ENCODE measurements around the gene XRCC3. TPM values are rescaled to one million over a fixed set of nuclear protein-coding genes. Genes with fewer than 3 reads are reported as not detected.

The XRCC3 gene
- total RNA-seq, 1 donor from 2014 or later, result 35.2 TPM

GRCh38 chr14:103685276-103686211, 29.7 kb downstream of the XRCC3 start:
- no peak overlapping the region for H3K27ac Mint-ChIP-seq

DNA sequence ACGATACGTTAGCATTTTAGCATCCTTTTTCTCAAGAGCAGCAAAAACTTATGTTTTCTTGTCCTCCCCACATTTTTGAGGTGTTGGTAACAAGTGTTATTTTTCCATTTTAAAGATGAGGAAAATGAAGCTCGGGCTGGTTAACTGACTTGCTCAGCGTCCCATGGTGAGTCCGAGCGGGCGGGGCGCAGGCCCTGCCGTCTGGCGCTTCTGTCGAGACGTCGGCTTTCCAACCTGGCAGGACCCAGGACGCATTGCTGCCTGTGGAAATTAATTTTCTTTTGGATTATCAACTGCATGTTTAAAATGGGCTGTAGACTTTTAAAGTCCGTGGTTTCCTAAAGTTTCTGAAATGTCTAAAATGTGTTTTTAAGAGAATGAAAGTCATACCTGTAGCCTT, 30.4 kb downstream of the XRCC3 start:
- no peak overlapping the region for H3K27ac Mint-ChIP-seq
- TF ChIP-seq CTCF (conservative IDR thresholded peaks at IDR 0.05), result no peak
- peaks cover 16% of the 10 kb centered on the region for H3K36me3 Mint-ChIP-seq
- H3K4me1 Mint-ChIP-seq (ENCODE audit: unreplicated experiment), result no peaks in the 10 kb centered on the region
- no peaks in the 10 kb centered on the region for H3K27me3 Mint-ChIP-seq
- no peaks in the 10 kb centered on the region for H3K9me3 Mint-ChIP-seq
- no peak for DNase-seq (ENCODE audit: extremely low spot score, unreplicated experiment)
- H3K4me3 Mint-ChIP-seq, result no peak overlapping the region

More at GRCh38 chr14:103685276-103686211, 29.7 kb downstream of the XRCC3 start:
- DNase-seq (ENCODE audit: extremely low spot score, unreplicated experiment), result no peak
- H3K36me3 Mint-ChIP-seq, result peaks cover 15% of the 10 kb centered on the region
- H3K9me3 Mint-ChIP-seq, result no peaks in the 10 kb centered on the region
- H3K27me3 Mint-ChIP-seq, result no peaks in the 10 kb centered on the region
- H3K4me3 Mint-ChIP-seq, result no peak overlapping the region
- H3K4me1 Mint-ChIP-seq (ENCODE audit: unreplicated experiment), result no peaks in the 10 kb centered on the region
- no peak for TF ChIP-seq CTCF (conservative IDR thresholded peaks at IDR 0.05)

DNA sequence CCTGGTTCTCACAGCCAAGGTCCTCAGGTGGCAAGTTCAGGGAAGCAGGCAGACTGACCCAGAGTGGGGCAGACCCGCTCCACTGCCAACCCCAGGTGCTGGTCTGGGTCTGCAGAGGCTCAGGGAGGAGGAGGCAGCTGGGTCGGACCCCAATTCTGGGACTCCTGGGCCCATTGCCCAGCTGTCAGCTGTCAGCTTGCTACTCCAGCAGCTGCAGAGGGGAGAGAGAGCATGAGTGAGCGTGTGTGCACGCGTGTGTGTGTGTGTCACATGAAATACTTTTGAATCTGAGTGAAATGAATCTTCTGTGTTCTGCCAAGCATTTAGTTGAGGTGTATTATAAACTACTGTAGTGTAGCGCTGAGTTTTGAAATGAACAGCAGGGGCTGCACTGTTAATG, 30.8 kb downstream of the XRCC3 start:
- no peak for DNase-seq (ENCODE audit: extremely low spot score, unreplicated experiment)
- Mint-ChIP-seq H3K4me3 (no peak overlapping the region), H3K9me3 (no peaks in the 10 kb centered on the region), H3K27ac (no peak overlapping the region), H3K36me3 (peaks cover 15% of the 10 kb centered on the region), H3K4me1 (ENCODE audit: unreplicated experiment) (no peaks in the 10 kb centered on the region), H3K27me3 (no peaks in the 10 kb centered on the region)
- no peak for TF ChIP-seq CTCF (conservative IDR thresholded peaks at IDR 0.05)

GRCh38 chr14:103683139-103683538, 32.1 kb downstream of the XRCC3 start:
- H3K27ac Mint-ChIP-seq, result no peak overlapping the region
- H3K9me3 Mint-ChIP-seq, result no peaks in the 10 kb centered on the region
- no peaks in the 10 kb centered on the region for H3K4me1 Mint-ChIP-seq (ENCODE audit: unreplicated experiment)
- no peak for DNase-seq (ENCODE audit: extremely low spot score, unreplicated experiment)
- no peak for TF ChIP-seq CTCF (conservative IDR thresholded peaks at IDR 0.05)
- H3K4me3 Mint-ChIP-seq, result no peak overlapping the region
- no peaks in the 10 kb centered on the region for H3K27me3 Mint-ChIP-seq
- peaks cover 13% of the 10 kb centered on the region for H3K36me3 Mint-ChIP-seq

DNA sequence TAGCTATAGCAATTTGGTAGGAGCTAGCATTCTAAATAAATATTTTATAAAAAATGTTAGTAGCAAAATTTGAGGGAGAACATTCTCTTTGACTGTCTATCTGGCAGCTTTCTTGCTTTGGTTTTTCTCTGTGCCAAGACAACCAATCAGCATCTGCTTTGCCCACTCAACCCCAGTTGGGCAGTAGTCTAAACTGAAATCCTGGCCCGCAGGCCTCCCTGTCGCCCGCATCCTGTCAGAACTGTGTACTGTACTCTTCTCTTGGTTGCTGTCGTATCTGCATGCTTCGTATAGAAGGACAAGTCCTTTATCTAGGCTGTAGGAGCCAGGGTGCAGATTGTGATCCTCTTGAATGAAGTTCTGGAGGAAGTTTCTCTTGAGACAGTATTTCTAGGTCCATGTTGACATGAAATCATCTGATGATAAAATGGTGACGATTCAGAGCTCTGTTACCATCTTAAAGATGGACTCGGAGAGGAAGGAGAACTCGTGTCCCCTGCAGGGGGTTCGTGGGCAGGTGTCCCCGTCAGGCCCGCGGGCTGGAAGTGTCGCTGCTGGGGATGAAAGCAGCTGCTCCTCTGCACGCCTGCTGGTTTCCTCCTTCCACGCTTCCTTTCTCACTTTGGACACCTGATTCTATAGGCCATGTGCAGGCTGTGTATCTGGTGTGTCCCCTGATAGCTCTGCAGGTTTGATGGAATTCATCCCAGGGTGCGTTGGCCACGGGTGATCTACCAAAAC, 34.6 kb downstream of the XRCC3 start:
- H3K27me3 Mint-ChIP-seq, result no peaks in the 10 kb centered on the region
- no peak for DNase-seq (ENCODE audit: extremely low spot score, unreplicated experiment)
- H3K36me3 Mint-ChIP-seq, result peaks cover 15% of the 10 kb centered on the region
- no peaks in the 10 kb centered on the region for H3K4me1 Mint-ChIP-seq (ENCODE audit: unreplicated experiment)
- no peak overlapping the region for H3K4me3 Mint-ChIP-seq
- no peak for TF ChIP-seq CTCF (conservative IDR thresholded peaks at IDR 0.05)
- H3K9me3 Mint-ChIP-seq, result no peaks in the 10 kb centered on the region
- no peak overlapping the region for H3K27ac Mint-ChIP-seq
